ENCODE results near the gene CFHR3. TPM values are rescaled to one million over a fixed set of nuclear protein-coding genes. Genes with fewer than 3 reads are reported as not detected.

The CFHR3 gene
- total RNA-seq, 1 experiment from 2014 or later, result 0.31 TPM

Other genes with a start within 250 kb of the CFHR3 start
- not detected in 2 replicates for gene KCNT2, start 166.4 kb upstream of the CFHR3 start, total RNA-seq (2014; rRNA removed; shearing (Covaris generic))
- gene CFH, start 122.8 kb upstream of the CFHR3 start, total RNA-seq (2014; rRNA removed; shearing (Covaris generic)), result 27.3 and 28.8 TPM in 2 replicates
- not detected in 2 replicates for gene CFHR1, start 44.9 kb downstream of the CFHR3 start, total RNA-seq (2014; rRNA removed; shearing (Covaris generic))
- not detected in 2 replicates for gene CFHR4, start 113.2 kb downstream of the CFHR3 start, total RNA-seq (2014; rRNA removed; shearing (Covaris generic))
- gene CFHR2, start 168.9 kb downstream of the CFHR3 start, total RNA-seq (2014; rRNA removed; shearing (Covaris generic)), result not detected in 2 replicates
- not detected in 2 replicates for gene CFHR5, start 202.7 kb downstream of the CFHR3 start, total RNA-seq (2014; rRNA removed; shearing (Covaris generic))